Common myeloid progenitor, CD34-positive (primary cell): ENCODE results near the gene PITPNC1.

Experiments used
- CTCF ChIA-PET: fragments of 350-600 bp; sonication (Branson Sonifier 250); formaldehyde crosslinking; loops from one replicate; lab custom pipeline; 2021; ENCODE audit warnings: antibody characterized with exemption; lab: Charles Lee
- POLR2A ChIA-PET: fragments of 350-600 bp; sonication (Branson Sonifier 250); formaldehyde crosslinking; loops from one replicate; lab custom pipeline; 2021; ENCODE audit warnings: antibody characterized with exemption; lab: Charles Lee
- DNase-seq, 3 donors: peaks; one replicate each; pipeline versions ENCODE4 v3.0.0 to v3.0.0-alpha.2; 2013
- H3K27ac ChIP-seq, 2 experiments: 1 replicate in 1 of 2; 2 replicates in 1 of 2; pipeline ENCODE4 v1.7.0; 2013; ENCODE audit warnings: inconsistent platforms in 2 of 2, low read length in 2 of 2, mild to moderate bottlenecking in 2 of 2, low read depth in 1 of 2, moderate library complexity in 1 of 2; ENCODE audit not compliant: severe bottlenecking in 2 of 2, insufficient read depth in 1 of 2, poor library complexity in 1 of 2
- H3K27me3 ChIP-seq, 5 experiments: replicated peaks in 2 of 5; 1 replicate in 3 of 5; 2 replicates in 2 of 5; pipeline versions ENCODE4 v1.6.1 to v1.7.0; 2013; ENCODE audit warnings: low read length in 4 of 5, mild to moderate bottlenecking in 2 of 5, moderate library complexity in 2 of 5, inconsistent platforms in 1 of 5; ENCODE audit not compliant: insufficient read depth in 5 of 5, control insufficient read depth in 4 of 5
- H3K36me3 ChIP-seq, 4 experiments: 1 replicate in 2 of 4; 2 replicates in 2 of 4; pipeline versions ENCODE4 v1.6.1 to v1.7.0; 2013; ENCODE audit warnings: low read length in 3 of 4, control low read depth in 1 of 4, mild to moderate bottlenecking in 1 of 4; ENCODE audit not compliant: control insufficient read depth in 4 of 4, insufficient read depth in 4 of 4
- H3K4me1 ChIP-seq, 4 experiments: 1 replicate in 3 of 4; 2 replicates in 1 of 4; pipeline versions ENCODE4 v1.6.1 to v1.7.1; 2013; ENCODE audit warnings: low read length in 3 of 4, mild to moderate bottlenecking in 3 of 4, control low read depth in 1 of 4, inconsistent platforms in 1 of 4, moderate library complexity in 1 of 4; ENCODE audit not compliant: control insufficient read depth in 4 of 4, insufficient read depth in 4 of 4; ENCODE audit errors: control extremely low read depth in 1 of 4
- H3K4me3 ChIP-seq, 7 experiments: 1 replicate in 4 of 7; 2 replicates in 3 of 7; pipeline versions ENCODE4 v1.5.1 to v1.7.0; 2013; ENCODE audit warnings: mild to moderate bottlenecking in 7 of 7, low read length in 6 of 7, moderate library complexity in 6 of 7, inconsistent platforms in 2 of 7, low read depth in 2 of 7, control low read depth in 1 of 7; ENCODE audit not compliant: insufficient read depth in 4 of 7, control insufficient read depth in 1 of 7; ENCODE audit errors: extremely low read depth in 1 of 7
- H3K9me3 ChIP-seq, 5 experiments: 1 replicate in 4 of 5; 2 replicates in 1 of 5; pipeline versions ENCODE4 v1.6.1 to v1.7.1; 2013; ENCODE audit warnings: low read length in 4 of 5, mild to moderate bottlenecking in 2 of 5, inconsistent platforms in 1 of 5, low read depth in 1 of 5, moderate library complexity in 1 of 5; ENCODE audit not compliant: control insufficient read depth in 4 of 5, insufficient read depth in 2 of 5; ENCODE audit errors: control extremely low read depth in 1 of 5
- WGBS: methylation state at CpG from one replicate; pipeline ENCODE4 v1.1.5; 2013; ENCODE audit not compliant: insufficient coverage; 5-methylcytosine and 5-hydroxymethylcytosine counted together

Gene PITPNC1

GRCh38 chr17:67685351-67685750 lies 308.3 kb downstream of the PITPNC1 start:
- peaks cover 0 to 5% (median 0%) of the 10 kb centered on the region in 4 experiments for H3K36me3 ChIP-seq
- no peaks in the 10 kb centered on the region for H3K27me3 ChIP-seq
- 100% methylated on average over 1 of the region's 3 CpGs for WGBS
- CTCF ChIA-PET: interaction anchor here (0.8 kb wide), 1 partner anchor 56 kb away, joined by 3 read pairs; no protein-coding TSS in a partner anchor
- no peaks in the 10 kb centered on the region for H3K4me1 ChIP-seq
- H3K27ac ChIP-seq: no peak overlapping the region
- POLR2A ChIA-PET: no interaction called here
- H3K9me3 ChIP-seq: no peaks in the 10 kb centered on the region
- DNase-seq: no peak
- H3K4me3 ChIP-seq: no peak overlapping the region

- H3K4me1 ChIP-seq: no peaks in the 10 kb centered on the region
- CTCF ChIA-PET: interaction anchor here (1.0 kb wide), 1 partner anchor 310 kb away, joined by 3 read pairs; no protein-coding TSS in a partner anchor
- no peak overlapping the region for H3K4me3 ChIP-seq
- no peaks in the 10 kb centered on the region for H3K27me3 ChIP-seq
- peaks cover 0 to 5% (median 0%) of the 10 kb centered on the region in 4 experiments for H3K36me3 ChIP-seq
- 63% methylated on average over 1 of the region's 2 CpGs for WGBS
- POLR2A ChIA-PET: no interaction called here
- no peak for DNase-seq
- no peaks in the 10 kb centered on the region for H3K9me3 ChIP-seq
- no peak overlapping the region for H3K27ac ChIP-seq
Observed at GRCh38 chr17:67686241-67686640, 309.2 kb downstream of the PITPNC1 start.

- POLR2A ChIA-PET: no interaction called here
- WGBS: no CpG with 5 or more reads among the region's 2 CpGs
Observed at GRCh38 chr17:67687511-67687910, 310.4 kb downstream of the PITPNC1 start.

GRCh38 chr17:67689534-67690177 lies 312.6 kb downstream of the PITPNC1 start:
- Histone ChIP-seq H3K27ac (no peak overlapping the region), H3K27me3 (no peaks in the 10 kb centered on the region), H3K4me3 (no peak overlapping the region), H3K9me3 (no peaks in the 10 kb centered on the region), H3K4me1 (no peaks in the 10 kb centered on the region), H3K36me3 (peaks cover 0 to 14% (median 9%) of the 10 kb centered on the region in 4 experiments)
- peak; percentile 56 to 81 (median 74) for DNase-seq
- POLR2A ChIA-PET: interaction anchor here (0.6 kb wide), 2 partner anchors 135 to 998 kb away, joined by 3 to 6 read pairs; no protein-coding TSS in a partner anchor
- 59% methylated on average over 2 of the region's 2 CpGs for WGBS
- CTCF ChIA-PET: interaction anchor here (0.5 to 1.7 kb wide), 5 partner anchors 10 to 315 kb away, joined by 3 to 5 read pairs (median 3); no protein-coding TSS in a partner anchor

More at GRCh38 chr17:67687511-67687910, 310.4 kb downstream of the PITPNC1 start:
- H3K9me3 ChIP-seq: no peaks in the 10 kb centered on the region
- no peaks in the 10 kb centered on the region for H3K27me3 ChIP-seq
- H3K27ac ChIP-seq: no peak overlapping the region
- DNase-seq: no peak
- no peaks in the 10 kb centered on the region for H3K4me1 ChIP-seq
- H3K36me3 ChIP-seq: peaks cover 0 to 5% (median under 1%) of the 10 kb centered on the region in 4 experiments
- no peak overlapping the region for H3K4me3 ChIP-seq
- CTCF ChIA-PET: interaction anchor here (0.6 to 2.5 kb wide), 5 partner anchors 9 to 656 kb away, joined by 3 to 7 read pairs (median 4); no protein-coding TSS in a partner anchor

- no peaks in the 10 kb centered on the region for H3K4me1 ChIP-seq
- ChIA-PET POLR2A (no interaction called here), CTCF (interaction anchor here (1.2 kb wide), 2 partner anchors 65 to 316 kb away, joined by 3 read pairs; no protein-coding TSS in a partner anchor)
- H3K36me3 ChIP-seq: peaks cover 0 to 14% (median 6%) of the 10 kb centered on the region in 4 experiments
- no peak for DNase-seq
- H3K27ac ChIP-seq: no peak overlapping the region
- no peaks in the 10 kb centered on the region for H3K9me3 ChIP-seq
- H3K27me3 ChIP-seq: no peaks in the 10 kb centered on the region
- no peak overlapping the region for H3K4me3 ChIP-seq
Observed at GRCh38 chr17:67693811-67694210, 316.7 kb downstream of the PITPNC1 start.

- ChIA-PET POLR2A (no interaction called here), CTCF (interaction anchor here (1.3 kb wide), 1 partner anchor 8 kb away, joined by 7 read pairs; no protein-coding TSS in a partner anchor)
- H3K36me3 ChIP-seq: peaks cover 0 to 14% (median 6%) of the 10 kb centered on the region in 4 experiments
- no peaks in the 10 kb centered on the region for H3K4me1 ChIP-seq
- 95% methylated on average over 3 of the region's 3 CpGs for WGBS
- no peak for DNase-seq
- H3K4me3 ChIP-seq: no peak overlapping the region
- H3K27me3 ChIP-seq: no peaks in the 10 kb centered on the region
- H3K27ac ChIP-seq: no peak overlapping the region
- peaks cover 0 to 3% (median 0%) of the 10 kb centered on the region in 5 experiments for H3K9me3 ChIP-seq
Observed at GRCh38 chr17:67696347-67696746, 319.3 kb downstream of the PITPNC1 start.
